IMR-90 (cell line): ENCODE measurements around the gene DNAJC25. TPM values are rescaled to one million over a fixed set of nuclear protein-coding genes. Genes with fewer than 3 reads are reported as not detected.

ENCODE experiments used
- ATAC-seq: fragments of 200-7000 bp; cut with Tn5 transposase; 2 replicates; pipeline ENCODE4 v1.9.1; 2020; ENCODE audit warnings: low read depth, mild to moderate bottlenecking, moderate library complexity
- BruUV-seq: library from RNA; stranded (reverse); fragments of 400-500 nt; replicated peaks from 2 replicates; lab custom pipeline; 2021; lab: Mats Ljungman, UMichigan
- CTCF ChIA-PET: fragments of 300-600 bp; formaldehyde crosslinking; extraction: SDS; loops from one replicate; lab custom pipeline; 2021; ENCODE audit warnings: antibody characterized with exemption; lab: Yijun Ruan, JAX
- POLR2A ChIA-PET: fragments of 300-600 bp; sonication (Branson Sonifier 250); formaldehyde crosslinking; loops from one replicate; lab custom pipeline; 2022; ENCODE audit warnings: antibody characterized with exemption; ENCODE audit not compliant: unreplicated experiment; lab: Charles Lee
- DNase-seq: peaks from one replicate; pipeline ENCODE4 v3.0.0; 2013
- H2AFZ ChIP-seq: replicated peaks from 2 replicates; pipeline ENCODE3; 2013; ENCODE audit warnings: low read length, mild to moderate bottlenecking; ENCODE audit not compliant: poor library complexity
- H2AK5ac ChIP-seq: 2 replicates; pipeline ENCODE4 v1.6.1; 2013; ENCODE audit warnings: low read depth, low read length, inconsistent platforms
- H2AK9ac ChIP-seq: replicated peaks from 2 replicates; pipeline ENCODE3; 2013; ENCODE audit warnings: mild to moderate bottlenecking, low read depth, low read length, moderate library complexity; ENCODE audit not compliant: poor library complexity
- H2BK120ac ChIP-seq: 2 replicates; pipeline ENCODE4 v1.6.1; 2013; ENCODE audit warnings: low read depth, low read length, inconsistent platforms
- H2BK15ac ChIP-seq: 3 replicates; pipeline ENCODE4 v1.6.1; 2013; ENCODE audit warnings: low read depth, low read length, inconsistent platforms
- H2BK20ac ChIP-seq: 2 replicates; pipeline ENCODE4 v1.6.1; 2013; ENCODE audit warnings: low read depth, mild to moderate bottlenecking, inconsistent platforms, low read length, moderate library complexity
- H2BK5ac ChIP-seq: 2 replicates; pipeline ENCODE4 v1.6.1; 2013; ENCODE audit warnings: mild to moderate bottlenecking, low read depth, low read length, inconsistent platforms; ENCODE audit not compliant: poor library complexity, severe bottlenecking
- H3K14ac ChIP-seq: replicated peaks from 2 replicates; pipeline ENCODE4 v1.6.1; 2013; ENCODE audit warnings: low read depth, low read length, inconsistent platforms
- H3K18ac ChIP-seq: 2 replicates; pipeline ENCODE4 v1.6.1; 2013; ENCODE audit warnings: low read depth, low read length, control low read depth
- H3K23ac ChIP-seq: 2 replicates; pipeline ENCODE4 v1.6.1; 2013; ENCODE audit warnings: low read depth, low read length, inconsistent platforms
- H3K27ac ChIP-seq: 2 replicates; pipeline ENCODE4 v1.5.1; 2013; ENCODE audit warnings: mild to moderate bottlenecking, control low read depth, low read length; ENCODE audit not compliant: insufficient read depth
- H3K27me3 ChIP-seq: 2 replicates; pipeline ENCODE4 v1.6.1; 2013; ENCODE audit warnings: low read length; ENCODE audit not compliant: control insufficient read depth, insufficient read depth
- H3K36me3 ChIP-seq: 2 replicates; pipeline ENCODE4 v1.6.1; 2013; ENCODE audit warnings: low read length, mixed read lengths; ENCODE audit not compliant: control insufficient read depth, insufficient read depth
- H3K4ac ChIP-seq: 2 replicates; pipeline ENCODE4 v1.6.1; 2013; ENCODE audit warnings: low read depth, low read length, inconsistent platforms
- H3K4me1 ChIP-seq: 2 replicates; pipeline ENCODE4 v1.6.1; 2013; ENCODE audit warnings: low read length, mixed read lengths; ENCODE audit not compliant: control insufficient read depth, insufficient read depth
- H3K4me2 ChIP-seq: 2 replicates; pipeline ENCODE4 v1.6.1; 2013; ENCODE audit warnings: low read depth, mild to moderate bottlenecking, control low read depth, low read length, moderate library complexity
- H3K4me3 ChIP-seq: 2 replicates; pipeline ENCODE4 v1.5.1; 2013; ENCODE audit warnings: low read depth, mild to moderate bottlenecking, control low read depth, low read length, moderate library complexity; ENCODE audit not compliant: insufficient read depth
- H3K56ac ChIP-seq: 2 replicates; pipeline ENCODE4 v1.6.1; 2013; ENCODE audit warnings: low read length, inconsistent platforms; ENCODE audit not compliant: insufficient read depth; ENCODE audit errors: extremely low read depth
- H3K79me1 ChIP-seq, 2 experiments: 2 replicates each; pipeline ENCODE4 v1.6.1; 2013; ENCODE audit warnings: low read length in 2 of 2, inconsistent platforms in 1 of 2, low read depth in 1 of 2
- H3K9ac ChIP-seq: 2 replicates; pipeline ENCODE4 v1.6.1; 2013; ENCODE audit warnings: low read depth, low read length, control low read depth
- H3K9me1 ChIP-seq: 2 replicates; pipeline ENCODE4 v1.6.1; 2013; ENCODE audit warnings: low read length, inconsistent platforms; ENCODE audit not compliant: insufficient read depth
- H3K9me3 ChIP-seq: 2 replicates; pipeline ENCODE4 v1.6.1; 2013; ENCODE audit warnings: low read length; ENCODE audit not compliant: control insufficient read depth, insufficient read depth
- H4K20me1 ChIP-seq: 2 replicates; pipeline ENCODE4 v1.6.1; 2013; ENCODE audit warnings: low read length, inconsistent platforms; ENCODE audit not compliant: insufficient read depth
- H4K5ac ChIP-seq: 2 replicates; pipeline ENCODE4 v1.6.1; 2013; ENCODE audit warnings: mild to moderate bottlenecking, low read depth, low read length, control low read depth
- H4K8ac ChIP-seq, 2 experiments: 2 replicates each; pipeline ENCODE4 v1.6.1; 2013; ENCODE audit warnings: low read depth in 2 of 2, low read length in 2 of 2, control low read depth in 1 of 2, inconsistent platforms in 1 of 2
- H4K91ac ChIP-seq: 2 replicates; pipeline ENCODE4 v1.6.1; 2013; ENCODE audit warnings: low read depth, low read length, inconsistent platforms; ENCODE audit not compliant: insufficient read depth
- CEBPB ChIP-seq: IDR thresholded peaks from 2 replicates; pipeline ENCODE4 v1.6.1; 2012; ENCODE audit warnings: low read depth, low read length, improper control_type of control experiment
- CHD1 ChIP-seq: IDR thresholded peaks from 2 replicates; pipeline ENCODE4 v1.6.1; 2012; ENCODE audit warnings: low read depth, low read length, improper control_type of control experiment
- CTCF ChIP-seq: conservative IDR thresholded peaks from 2 replicates; pipeline ENCODE4 v1.5.1; 2012; ENCODE audit warnings: mild to moderate bottlenecking, low read depth, low read length, improper control_type of control experiment
- ELK1 ChIP-seq: fragments of 150-350 bp; IDR thresholded peaks from 2 replicates; pipeline ENCODE4 v1.6.1; 2016; ENCODE audit warnings: low read depth, mild to moderate bottlenecking, low read length, moderate library complexity, borderline replicate concordance
- FOS ChIP-seq: fragments of 150-350 bp; IDR thresholded peaks from 2 replicates; pipeline ENCODE4 v1.6.1; 2016; ENCODE audit warnings: low read depth, low read length
- MAFK ChIP-seq: IDR thresholded peaks from 2 replicates; pipeline ENCODE4 v1.6.1; 2012; ENCODE audit warnings: low read depth, low read length, improper control_type of control experiment
- MXI1 ChIP-seq: IDR thresholded peaks from 2 replicates; pipeline ENCODE4 v1.6.1; 2012; ENCODE audit warnings: low read depth, mild to moderate bottlenecking, low read length, moderate library complexity, borderline replicate concordance
- NFE2L2 ChIP-seq: fragments of 150-350 bp; IDR thresholded peaks from 2 replicates; pipeline ENCODE4 v1.6.1; 2016; ENCODE audit warnings: low read depth, mild to moderate bottlenecking, low read length
- POLR2A ChIP-seq: IDR thresholded peaks from 2 replicates; pipeline ENCODE4 v1.6.1; 2012; ENCODE audit warnings: mild to moderate bottlenecking, low read depth, low read length
- RAD21 ChIP-seq: IDR thresholded peaks from 2 replicates; pipeline ENCODE4 v1.6.1; 2012; ENCODE audit warnings: low read length, improper control_type of control experiment
- RCOR1 ChIP-seq: IDR thresholded peaks from 2 replicates; pipeline ENCODE4 v1.6.1; 2012; ENCODE audit warnings: mild to moderate bottlenecking, low read length, improper control_type of control experiment; ENCODE audit not compliant: insufficient replicate concordance
- RFX5 ChIP-seq: IDR thresholded peaks from 2 replicates; pipeline ENCODE4 v1.8.0; 2012; ENCODE audit warnings: low read depth, mild to moderate bottlenecking, low read length, moderate library complexity
- SMC3 ChIP-seq: fragments of 150-350 bp; IDR thresholded peaks from 2 replicates; pipeline ENCODE4 v1.6.1; 2016; ENCODE audit warnings: low read depth, mild to moderate bottlenecking, antibody characterized with exemption, low read length, moderate library complexity
- USF2 ChIP-seq: fragments of 150-350 bp; IDR thresholded peaks from 2 replicates; pipeline ENCODE4 v1.6.1; 2017; ENCODE audit warnings: mild to moderate bottlenecking, antibody characterized with exemption, low read length, low read depth
- WGBS, 2 experiments: methylation state at CpG; one replicate each; pipeline versions ENCODE4 v1.1.5 to v1.1.7; 2013; ENCODE audit warnings: missing lambda C conversion rate in 2 of 2; ENCODE audit not compliant: insufficient read length in 1 of 2; ENCODE audit errors: extremely low coverage in 2 of 2; 5-methylcytosine and 5-hydroxymethylcytosine counted together
- dilution Hi-C: fragments of 300-500 bp; cut with HindIII; formaldehyde crosslinking; loops from one replicate; pipeline ENCODE4 v1.14.3; 2018; ENCODE audit warnings: low sequenced_read_pairs; ENCODE audit not compliant: unreplicated experiment
- in situ Hi-C: fragments of 300-500 bp; cut with MboI; formaldehyde crosslinking; loops from 3 replicates; pipeline ENCODE4 v1.14.3; 2019; ENCODE audit warnings: low sequenced_read_pairs, inconsistent platforms, mixed read lengths
- intact Hi-C: fragments of 100-400 bp; cut with micrococcal nuclease; formaldehyde crosslinking; loops from 2 replicates; pipeline ENCODE4 v1.10.0; 2022
- polyA plus RNA-seq, 3 experiments: library from polyadenylated mRNA; depleted of rRNA; stranded (reverse); fragments of >200 nt; gene quantifications; 2 replicates each; pipeline ENCODE4 v1.2.3, GENCODE V29; 2012; ENCODE audit warnings: low replicate concordance in 1 of 3
- total RNA-seq: library from RNA; depleted of rRNA; stranded (reverse); fragments of >200 nt; gene quantifications from 2 replicates; pipeline ENCODE4 v1.2.3, GENCODE V29; 2012

The DNAJC25 gene
- total and polyA plus RNA-seq, 2 of the 4 experiments (the other 2 are of a cell fraction) = 3.2 to 6.6 TPM

GRCh38 chr9:111628411-111628810, 2.7 kb upstream of the DNAJC25 start:
- H2AFZ ChIP-seq = no peak overlapping the region
- no peak overlapping the region for H3K18ac ChIP-seq
- H3K27me3 ChIP-seq = no peaks in the 10 kb centered on the region
- no peaks in the 10 kb centered on the region for H3K9me3 ChIP-seq
- H3K14ac ChIP-seq = no peak overlapping the region
- H3K79me1 ChIP-seq = peaks cover 0 to 26% of the 10 kb centered on the region in 2 experiments; a peak in 3 of 4 replicates
- H2AK5ac ChIP-seq = no peak overlapping the region
- H3K23ac ChIP-seq = no peak overlapping the region
- H2BK120ac ChIP-seq = no peak overlapping the region
- no peak overlapping the region for H2BK15ac ChIP-seq
- TF ChIP-seq RCOR1 (no peak), CEBPB (no peak), NFE2L2 (no peak), MXI1 (no peak), RFX5 (no peak), CTCF (no peak), POLR2A (no peak), CHD1 (no peak), ELK1 (no peak), USF2 (no peak), FOS (no peak), SMC3 (no peak), MAFK (no peak), RAD21 (no peak)
- dilution Hi-C loops (no loop called here), intact Hi-C loops (loop anchor here (10.0 kb wide), 1 partner anchor 174 kb away; no protein-coding TSS in a partner anchor), in situ Hi-C loops (no loop called here)
- H3K27ac ChIP-seq = no peak overlapping the region
- ChIA-PET POLR2A (no interaction called here), CTCF (no interaction called here)
- H3K56ac ChIP-seq = no peak overlapping the region
- H4K20me1 ChIP-seq = peaks cover 13% of the 10 kb centered on the region; the same call in 1 of the 2 replicates
- no peak for DNase-seq
- H3K4me1 ChIP-seq = peaks cover 1% of the 10 kb centered on the region; the same call in 1 of the 2 replicates
- H4K8ac ChIP-seq = no peak overlapping the region
- no peak overlapping the region for H2AK9ac ChIP-seq
- H4K91ac ChIP-seq = no peak overlapping the region
- no peak overlapping the region for H2BK5ac ChIP-seq
- no TSS peak for BruUV-seq
- no peak overlapping the region for H3K4me3 ChIP-seq
- ATAC-seq = no peak
- no peak overlapping the region for H3K4me2 ChIP-seq
- H3K9me1 ChIP-seq = 0 out of 2 replicates have a peak, but pooled peaks cover 4% of the 10 kb centered on the region
- H3K36me3 ChIP-seq = no peaks in the 10 kb centered on the region
- no peak overlapping the region for H3K9ac ChIP-seq
- 80% methylated on average over 1 of the region's 7 CpGs; no CpG with 5 or more reads in 1 of the 2 experiments for WGBS, 2 experiments
- H4K5ac ChIP-seq = no peak overlapping the region
- no peak overlapping the region for H3K4ac ChIP-seq
- no peak overlapping the region for H2BK20ac ChIP-seq
